HL-60 (cell line): ENCODE measurements around the gene C16orf74.

ENCODE experiments used
- GABPA ChIP-seq: IDR thresholded peaks from 2 replicates; pipeline ENCODE4 v1.6.1; 2012; ENCODE audit warnings: low read depth
- POLR2AphosphoS5 ChIP-seq: IDR thresholded peaks from 2 replicates; pipeline ENCODE4 v1.6.1; 2012; ENCODE audit warnings: low read depth
- SPI1 ChIP-seq: IDR thresholded peaks from 2 replicates; pipeline ENCODE4 v1.6.1; 2012; ENCODE audit warnings: low read depth, mild to moderate bottlenecking, borderline replicate concordance
- TF ChIP-seq, protein P1 (sequence below): IDR thresholded peaks from one replicate; pipeline ENCODE4 v1.5.1; 2011; ENCODE audit warnings: low read length, control low read depth, inconsistent platforms; ENCODE audit not compliant: insufficient read depth
- TF ChIP-seq, protein P2 (sequence below): IDR thresholded peaks from 2 replicates; pipeline ENCODE4 v1.6.1; 2012; ENCODE audit warnings: low read depth; ENCODE audit not compliant: insufficient replicate concordance

DNA sequence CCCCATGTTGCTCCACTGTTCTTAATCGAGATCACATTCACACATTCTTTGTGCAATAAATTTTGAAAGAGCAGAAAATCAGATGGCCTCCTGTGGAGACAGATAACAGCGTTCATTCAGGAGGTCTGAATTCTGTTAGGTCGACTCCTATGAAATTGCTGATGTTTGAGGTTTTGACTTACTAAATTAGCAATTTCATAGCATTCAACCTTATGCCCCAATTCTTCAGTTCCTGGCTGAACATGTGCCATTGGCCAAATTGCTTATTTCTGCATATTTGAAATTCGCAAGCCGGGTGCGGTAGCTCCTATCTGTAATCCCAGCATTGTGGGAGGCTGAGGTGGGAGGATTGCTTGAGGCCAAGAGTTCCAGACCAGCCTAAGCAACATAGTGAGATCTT is 22.1 kb upstream of the C16orf74 start:
- TF ChIP-seq, protein P1, sequence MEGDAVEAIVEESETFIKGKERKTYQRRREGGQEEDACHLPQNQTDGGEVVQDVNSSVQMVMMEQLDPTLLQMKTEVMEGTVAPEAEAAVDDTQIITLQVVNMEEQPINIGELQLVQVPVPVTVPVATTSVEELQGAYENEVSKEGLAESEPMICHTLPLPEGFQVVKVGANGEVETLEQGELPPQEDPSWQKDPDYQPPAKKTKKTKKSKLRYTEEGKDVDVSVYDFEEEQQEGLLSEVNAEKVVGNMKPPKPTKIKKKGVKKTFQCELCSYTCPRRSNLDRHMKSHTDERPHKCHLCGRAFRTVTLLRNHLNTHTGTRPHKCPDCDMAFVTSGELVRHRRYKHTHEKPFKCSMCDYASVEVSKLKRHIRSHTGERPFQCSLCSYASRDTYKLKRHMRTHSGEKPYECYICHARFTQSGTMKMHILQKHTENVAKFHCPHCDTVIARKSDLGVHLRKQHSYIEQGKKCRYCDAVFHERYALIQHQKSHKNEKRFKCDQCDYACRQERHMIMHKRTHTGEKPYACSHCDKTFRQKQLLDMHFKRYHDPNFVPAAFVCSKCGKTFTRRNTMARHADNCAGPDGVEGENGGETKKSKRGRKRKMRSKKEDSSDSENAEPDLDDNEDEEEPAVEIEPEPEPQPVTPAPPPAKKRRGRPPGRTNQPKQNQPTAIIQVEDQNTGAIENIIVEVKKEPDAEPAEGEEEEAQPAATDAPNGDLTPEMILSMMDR: no peak
- TF ChIP-seq POLR2AphosphoS5: no peak
- TF ChIP-seq, protein P2, sequence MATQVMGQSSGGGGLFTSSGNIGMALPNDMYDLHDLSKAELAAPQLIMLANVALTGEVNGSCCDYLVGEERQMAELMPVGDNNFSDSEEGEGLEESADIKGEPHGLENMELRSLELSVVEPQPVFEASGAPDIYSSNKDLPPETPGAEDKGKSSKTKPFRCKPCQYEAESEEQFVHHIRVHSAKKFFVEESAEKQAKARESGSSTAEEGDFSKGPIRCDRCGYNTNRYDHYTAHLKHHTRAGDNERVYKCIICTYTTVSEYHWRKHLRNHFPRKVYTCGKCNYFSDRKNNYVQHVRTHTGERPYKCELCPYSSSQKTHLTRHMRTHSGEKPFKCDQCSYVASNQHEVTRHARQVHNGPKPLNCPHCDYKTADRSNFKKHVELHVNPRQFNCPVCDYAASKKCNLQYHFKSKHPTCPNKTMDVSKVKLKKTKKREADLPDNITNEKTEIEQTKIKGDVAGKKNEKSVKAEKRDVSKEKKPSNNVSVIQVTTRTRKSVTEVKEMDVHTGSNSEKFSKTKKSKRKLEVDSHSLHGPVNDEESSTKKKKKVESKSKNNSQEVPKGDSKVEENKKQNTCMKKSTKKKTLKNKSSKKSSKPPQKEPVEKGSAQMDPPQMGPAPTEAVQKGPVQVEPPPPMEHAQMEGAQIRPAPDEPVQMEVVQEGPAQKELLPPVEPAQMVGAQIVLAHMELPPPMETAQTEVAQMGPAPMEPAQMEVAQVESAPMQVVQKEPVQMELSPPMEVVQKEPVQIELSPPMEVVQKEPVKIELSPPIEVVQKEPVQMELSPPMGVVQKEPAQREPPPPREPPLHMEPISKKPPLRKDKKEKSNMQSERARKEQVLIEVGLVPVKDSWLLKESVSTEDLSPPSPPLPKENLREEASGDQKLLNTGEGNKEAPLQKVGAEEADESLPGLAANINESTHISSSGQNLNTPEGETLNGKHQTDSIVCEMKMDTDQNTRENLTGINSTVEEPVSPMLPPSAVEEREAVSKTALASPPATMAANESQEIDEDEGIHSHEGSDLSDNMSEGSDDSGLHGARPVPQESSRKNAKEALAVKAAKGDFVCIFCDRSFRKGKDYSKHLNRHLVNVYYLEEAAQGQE: no peak
- no peak for TF ChIP-seq SPI1
- no peak for TF ChIP-seq GABPA
